ENCODE measurements around the gene DDX18.

- no peak for TF ChIP-seq POLR2AphosphoS5 (IDR thresholded peaks at IDR 0.05)
- TF ChIP-seq POLR2A (IDR thresholded peaks at IDR 0.05) = no peak
- peak in 1 of 3 donors; percentile 28 for TF ChIP-seq CTCF (IDR thresholded peaks at IDR 0.05)
Observed at GRCh38 chr2:117785740-117786139, 28.8 kb upstream of the DDX18 start.

Measured in breast epithelium (tissue), 3 donors.